NCI-H1436 (cell line): ENCODE measurements around the gene PTPRS.
"Not testable (repeated sequence)": the region's sequence is repeated elsewhere in the genome, so short reads cannot be mapped to it uniquely, and the experiment has no call there.

Source experiments
- DNase-seq: peaks from one replicate; lab custom pipeline; 2025; lab: John Stamatoyannopoulos, UW

PTPRS gene

GRCh38 chr19:5340637-5341447 is at the start of gene PTPRS:
Gene PTPRS (minus strand): TSS chr19:5340812. CDS start chr19:5286140, 54,672 bp downstream.
- DNase-seq: peak; percentile 82

- DNase-seq: no peak
Observed at GRCh38 chr19:5389353-5389752, 48.7 kb upstream of the PTPRS start.

GRCh38 chr19:5387472-5387871 is 46.9 kb upstream of the PTPRS start:
- DNase-seq: no peak

- no peak for DNase-seq
Observed at GRCh38 chr19:5386841-5387240, 46.2 kb upstream of the PTPRS start.

GRCh38 chr19:5381197-5381596 is 40.6 kb upstream of the PTPRS start:
- DNase-seq: not testable (repeated sequence)

- DNase-seq: no peak
Observed at GRCh38 chr19:5380215-5380919, 39.8 kb upstream of the PTPRS start.

GRCh38 chr19:5376928-5377327 is 36.3 kb upstream of the PTPRS start:
- DNase-seq: no peak

GRCh38 chr19:5372572-5373200 is 32.1 kb upstream of the PTPRS start:
- DNase-seq: no peak

- DNase-seq: no peak
Observed at GRCh38 chr19:5369962-5370367, 29.4 kb upstream of the PTPRS start.

- no peak for DNase-seq
Observed at GRCh38 chr19:5369304-5369703, 28.7 kb upstream of the PTPRS start.

- no peak for DNase-seq
Observed at GRCh38 chr19:5367530-5368133, 27.0 kb upstream of the PTPRS start.

GRCh38 chr19:5365905-5366304 is 25.3 kb upstream of the PTPRS start:
- DNase-seq: no peak

GRCh38 chr19:5364674-5365073 is 24.1 kb upstream of the PTPRS start:
- no peak for DNase-seq

- DNase-seq: not testable (repeated sequence)
Observed at GRCh38 chr19:5361839-5362238, 21.2 kb upstream of the PTPRS start.

GRCh38 chr19:5361407-5361806 is 20.8 kb upstream of the PTPRS start:
- DNase-seq: no peak

- no peak for DNase-seq
Observed at GRCh38 chr19:5360003-5360780, 19.6 kb upstream of the PTPRS start.

- DNase-seq: no peak
Observed at GRCh38 chr19:5358173-5358800, 17.7 kb upstream of the PTPRS start.

- DNase-seq: no peak
Observed at GRCh38 chr19:5357584-5357983, 17.0 kb upstream of the PTPRS start.

- DNase-seq: no peak
Observed at GRCh38 chr19:5356918-5357317, 16.3 kb upstream of the PTPRS start.

GRCh38 chr19:5356428-5356827 is 15.8 kb upstream of the PTPRS start:
- no peak for DNase-seq

- no peak for DNase-seq
Observed at GRCh38 chr19:5355693-5356092, 15.1 kb upstream of the PTPRS start.
